GM18505 (cell line): Measurements from ENCODE around the gene SLC22A15.
A peak's percentile ranks its signal among the peaks of the same experiment; 100 is the strongest.

Source experiments
- ATAC-seq: cut with Tn5 transposase; IDR thresholded peaks from one replicate; pipeline ENCODE4 v1.9.1; 2021; ENCODE audit not compliant: unreplicated experiment
- POLR2A ChIP-seq: IDR thresholded peaks from 4 replicates; pipeline ENCODE4 v1.6.1; 2011; ENCODE audit warnings: borderline replicate concordance; ENCODE audit not compliant: insufficient read depth, insufficient read length; ENCODE audit errors: extremely low read depth

Gene SLC22A15

DNA sequence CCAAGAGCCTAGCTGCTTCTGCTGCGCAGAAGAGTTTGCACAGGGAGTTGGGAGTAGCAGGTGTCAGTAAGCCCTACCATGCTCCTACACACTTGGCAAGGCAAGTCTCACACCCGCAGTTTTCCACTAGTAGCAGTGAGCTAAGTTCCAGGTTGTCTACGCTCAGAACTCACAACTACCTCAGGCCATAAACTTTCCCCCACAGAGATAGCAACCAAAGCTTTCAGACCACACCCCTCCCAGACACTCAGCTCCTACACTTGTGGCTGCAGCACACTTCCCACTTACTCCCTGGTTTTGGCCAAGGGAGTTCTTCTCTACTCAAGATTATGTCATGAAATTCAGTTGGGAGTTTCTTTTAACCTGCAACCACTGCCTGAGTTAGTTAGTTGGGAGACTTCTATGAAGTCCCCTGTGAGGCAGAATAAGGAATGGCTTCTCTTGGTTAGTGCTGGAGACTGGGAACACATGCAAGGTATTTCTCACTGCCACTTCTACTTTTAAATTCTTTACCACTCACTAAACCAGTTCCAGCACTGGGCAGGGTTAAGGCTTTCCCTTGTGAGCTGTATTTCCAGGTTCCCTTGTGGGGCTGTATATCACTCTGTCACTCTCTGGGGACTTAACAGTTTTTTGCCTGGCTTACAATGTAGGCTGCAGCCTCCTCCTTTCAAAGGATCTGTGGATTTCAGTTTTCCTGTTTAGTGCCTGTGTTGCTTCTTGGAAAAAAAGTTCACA lies 116.6 kb downstream of the SLC22A15 start:
- no peak for TF ChIP-seq POLR2A
- no peak for ATAC-seq

DNA sequence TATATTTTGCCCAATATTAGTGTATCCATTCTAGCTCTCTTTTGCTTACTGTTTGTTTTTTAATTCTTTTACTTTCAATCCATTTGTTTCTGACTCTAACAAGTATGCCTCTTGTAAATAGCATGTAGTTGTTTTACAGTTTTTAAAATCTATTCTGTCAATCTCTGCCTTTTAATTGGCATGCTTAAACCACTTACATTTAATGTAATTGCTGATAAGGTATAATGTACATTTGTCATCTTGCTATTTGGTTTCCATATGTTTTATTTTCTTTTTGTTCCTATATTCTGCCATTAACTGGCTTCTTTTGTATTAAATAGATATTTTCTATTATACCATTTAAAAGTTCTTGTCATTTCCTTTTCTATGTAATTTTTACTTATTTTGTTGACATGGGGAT lies 118.7 kb downstream of the SLC22A15 start:
- TF ChIP-seq POLR2A, result no peak
- ATAC-seq, result no peak

DNA sequence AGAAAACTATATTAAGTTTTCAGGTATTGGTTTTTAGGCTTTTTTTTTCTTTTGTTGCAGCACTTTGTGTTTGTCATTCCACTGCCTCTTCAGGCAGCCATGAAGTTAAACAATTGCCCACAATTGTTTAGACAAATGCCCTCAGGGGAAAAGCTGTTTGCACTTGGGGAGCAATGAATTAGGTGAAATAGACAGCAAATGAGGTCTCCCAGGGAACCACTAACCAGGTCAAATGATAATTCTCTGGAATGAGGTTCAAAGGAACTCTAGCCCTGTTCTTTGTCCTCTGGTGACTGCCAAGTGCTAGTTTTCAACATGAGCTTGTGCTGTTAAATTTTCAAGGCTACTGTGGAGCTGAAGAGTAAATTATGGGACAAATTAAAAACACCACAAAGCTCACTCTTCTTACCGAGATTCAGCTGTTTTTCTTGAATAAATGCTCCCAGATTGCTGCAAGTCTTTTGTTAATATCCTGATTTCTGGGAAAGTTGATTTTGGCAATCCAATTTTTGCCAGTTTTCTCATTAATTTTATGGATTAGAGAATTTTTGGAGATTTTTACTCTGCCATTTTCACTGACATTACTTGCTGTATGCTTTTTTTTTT lies 119.8 kb downstream of the SLC22A15 start:
- no peak for ATAC-seq
- no peak for TF ChIP-seq POLR2A

DNA sequence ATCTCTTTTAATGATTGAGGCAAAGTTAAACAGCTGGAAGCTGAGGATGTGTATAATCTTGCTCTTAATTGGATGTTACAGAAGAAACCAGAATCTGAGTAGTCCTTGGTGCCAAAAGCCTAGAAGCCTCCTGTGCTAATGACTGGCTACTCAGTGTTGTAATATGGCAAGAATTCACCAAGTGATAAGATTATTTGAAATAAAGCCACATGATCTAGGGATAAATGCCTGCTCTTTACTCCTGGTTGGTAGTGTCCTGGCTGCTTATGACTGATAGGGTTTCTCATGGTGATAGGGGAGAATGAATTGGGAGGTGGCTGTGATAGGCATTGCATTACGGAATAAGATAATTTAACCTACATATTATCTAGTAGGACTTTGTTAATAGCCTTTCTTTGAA lies 121.3 kb downstream of the SLC22A15 start:
- no peak for TF ChIP-seq POLR2A
- no peak for ATAC-seq

DNA sequence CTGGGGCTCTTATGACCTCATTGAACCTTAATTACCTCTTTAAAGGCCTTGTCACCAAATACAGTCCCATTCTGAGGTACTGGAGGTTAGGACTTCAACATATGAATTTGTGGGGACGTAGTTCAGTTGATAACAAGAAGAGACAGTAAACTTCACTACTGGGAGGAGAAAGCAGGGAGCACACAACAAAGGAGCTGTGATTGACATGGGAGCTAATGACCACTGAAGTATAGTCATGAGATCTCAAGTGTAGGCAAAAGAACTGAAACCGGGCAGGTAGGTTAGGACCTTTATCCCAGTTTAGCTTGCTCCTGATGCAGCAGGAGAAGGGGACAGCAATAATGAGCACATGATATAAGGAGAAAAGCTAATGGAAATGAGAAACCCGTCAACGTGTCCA lies 123.1 kb downstream of the SLC22A15 start:
- ATAC-seq, result no peak
- TF ChIP-seq POLR2A, result no peak

DNA sequence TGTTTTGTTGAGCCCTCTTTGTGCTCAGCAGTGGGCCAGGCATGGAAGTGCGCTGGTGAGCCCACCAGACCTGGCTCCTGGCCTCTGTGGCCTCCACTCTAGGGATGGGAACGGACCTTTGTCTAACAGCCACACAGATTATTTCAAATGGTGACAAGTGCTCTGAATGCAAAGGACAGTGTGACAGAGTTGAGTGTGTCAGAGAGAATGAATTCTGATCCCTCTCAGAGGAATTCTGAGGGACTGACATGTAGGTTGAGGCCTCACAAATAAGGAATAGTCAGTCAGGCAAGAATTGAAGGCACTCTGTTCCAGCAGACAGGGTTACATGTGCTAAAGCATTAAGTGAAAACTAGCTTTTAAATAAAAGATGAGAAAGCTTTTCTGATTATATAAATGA lies 123.6 kb downstream of the SLC22A15 start:
- no peak for ATAC-seq
- TF ChIP-seq POLR2A, result no peak

DNA sequence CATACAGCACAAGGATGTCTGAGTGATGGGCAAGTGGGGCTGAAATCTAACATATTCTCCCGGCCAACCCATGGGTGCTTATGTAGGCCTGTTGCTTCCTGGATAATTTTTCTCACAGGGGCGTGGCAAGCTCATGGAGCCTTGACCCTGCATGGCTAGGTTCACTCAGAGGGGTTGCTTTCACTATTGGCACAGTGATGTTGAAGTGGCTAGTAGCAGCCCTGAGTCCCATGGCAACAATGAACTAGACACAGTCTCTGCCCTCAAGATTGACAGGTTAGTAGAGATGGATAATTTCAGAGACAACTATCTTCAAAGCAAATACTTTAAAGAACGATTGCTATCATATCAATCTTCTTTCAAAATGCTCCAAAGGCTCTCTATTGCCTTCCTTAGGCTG lies 128.4 kb downstream of the SLC22A15 start:
- TF ChIP-seq POLR2A, result no peak
- no peak for ATAC-seq

DNA sequence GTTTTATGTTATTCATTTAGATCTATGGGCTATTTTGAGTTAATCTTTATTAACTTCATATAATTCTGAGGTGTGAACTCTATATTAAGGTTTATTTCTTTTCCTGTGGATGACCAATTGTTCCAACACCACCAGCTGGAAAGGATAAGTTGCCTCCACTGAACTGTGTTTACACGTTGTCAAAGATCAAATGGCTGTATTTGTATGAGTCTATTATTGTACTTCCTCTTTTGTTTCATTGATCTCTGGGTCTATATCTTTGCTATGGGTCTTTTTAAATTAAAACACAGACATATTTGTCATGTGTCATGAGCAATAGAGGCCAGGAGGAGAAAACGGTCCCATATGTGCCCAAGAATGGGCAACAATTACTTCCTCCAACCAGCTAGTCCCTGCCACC lies 129.7 kb downstream of the SLC22A15 start:
- TF ChIP-seq POLR2A, result no peak
- ATAC-seq, result no peak

DNA sequence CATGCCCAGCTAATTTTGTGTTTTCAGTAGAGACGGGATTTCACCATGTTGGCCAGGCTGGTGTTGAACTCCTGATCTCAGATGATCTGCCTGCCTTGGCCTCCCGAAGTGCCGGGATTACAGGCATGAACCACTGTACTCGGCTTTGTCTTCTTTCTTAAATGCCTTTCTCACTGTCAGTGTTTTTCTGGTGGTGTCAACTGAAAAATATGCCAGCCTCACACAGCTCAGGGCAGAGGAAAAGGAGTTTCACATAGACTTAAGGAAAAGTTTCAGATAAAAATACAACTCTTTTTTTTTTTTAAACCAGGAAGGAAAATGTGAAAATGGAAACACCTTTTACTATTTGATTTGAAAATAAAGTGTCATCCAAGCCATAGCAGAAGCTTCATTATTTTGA lies 130.3 kb downstream of the SLC22A15 start:
- ATAC-seq, result no peak
- no peak for TF ChIP-seq POLR2A

DNA sequence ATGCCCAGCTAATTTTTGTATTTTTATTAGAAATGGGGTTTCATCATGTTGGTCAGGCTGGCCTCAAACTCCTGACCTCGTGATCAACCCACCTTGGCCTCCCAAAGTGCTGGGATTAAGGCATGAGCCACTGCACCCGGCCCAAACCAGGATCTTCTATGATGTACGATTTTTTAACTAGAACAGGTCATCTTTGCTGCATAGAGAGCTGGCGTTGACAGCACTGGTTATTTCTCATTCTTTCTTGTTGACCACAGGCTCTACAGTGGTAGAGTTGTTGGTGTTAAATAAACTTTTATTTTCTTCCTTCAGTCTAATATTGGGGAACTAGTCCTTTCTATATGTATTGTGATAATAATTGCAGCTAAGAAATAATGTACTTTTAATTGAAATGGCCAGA lies 131.1 kb downstream of the SLC22A15 start:
- no peak for ATAC-seq
- TF ChIP-seq POLR2A, result no peak

DNA sequence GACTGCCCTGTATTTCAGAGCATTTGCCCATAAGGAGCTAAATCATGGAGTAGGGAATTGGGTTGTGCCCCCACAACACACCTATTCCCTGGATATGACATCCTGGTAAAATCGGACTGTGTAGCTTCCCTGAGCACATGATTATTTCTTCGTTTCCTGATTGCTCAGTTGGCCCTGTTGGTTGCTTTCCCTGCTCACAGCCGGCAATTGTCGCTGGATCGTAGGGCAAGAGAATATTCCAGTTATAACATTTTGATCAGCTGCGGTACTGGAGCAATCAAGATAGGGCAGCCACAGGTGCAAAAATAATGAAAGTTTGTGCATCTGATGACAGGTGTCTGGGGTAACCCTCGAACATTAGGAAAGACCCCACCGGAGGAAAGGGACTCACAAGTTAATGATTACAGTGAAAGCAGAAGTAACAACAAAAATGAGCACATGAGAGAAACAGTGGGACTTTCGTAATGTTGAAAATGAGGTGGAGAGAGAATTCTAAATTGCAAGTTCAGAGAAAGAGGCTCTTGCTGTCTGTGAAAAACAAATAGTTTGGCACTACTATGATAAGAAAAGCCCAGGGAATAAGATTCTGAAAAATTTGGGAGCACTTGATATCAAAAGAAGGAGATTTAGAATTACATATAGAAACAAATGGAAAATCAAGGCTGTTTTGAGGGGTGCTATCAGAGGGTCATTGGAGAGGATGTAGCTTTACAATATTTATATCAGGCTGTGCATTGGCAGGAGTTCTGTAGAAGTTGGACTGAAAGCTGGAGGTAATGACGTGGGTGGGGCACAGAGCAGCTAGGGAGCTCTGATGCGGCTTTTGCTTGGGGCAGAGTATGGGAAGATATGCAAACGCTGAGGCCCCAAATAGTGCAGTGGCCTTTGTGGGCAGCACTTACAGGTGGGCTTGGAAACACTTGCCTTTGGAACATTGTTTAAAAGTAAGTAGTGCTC lies 134.5 kb downstream of the SLC22A15 start, which contains the start of gene MAB21L3:
MAB21L3 (plus strand) TSS at position 833 of the 957 bp plus-strand sequence. CDS start 1,217 bp downstream, outside the sequence.
- TF ChIP-seq POLR2A, result no peak
- peak; percentile 57 for ATAC-seq

DNA sequence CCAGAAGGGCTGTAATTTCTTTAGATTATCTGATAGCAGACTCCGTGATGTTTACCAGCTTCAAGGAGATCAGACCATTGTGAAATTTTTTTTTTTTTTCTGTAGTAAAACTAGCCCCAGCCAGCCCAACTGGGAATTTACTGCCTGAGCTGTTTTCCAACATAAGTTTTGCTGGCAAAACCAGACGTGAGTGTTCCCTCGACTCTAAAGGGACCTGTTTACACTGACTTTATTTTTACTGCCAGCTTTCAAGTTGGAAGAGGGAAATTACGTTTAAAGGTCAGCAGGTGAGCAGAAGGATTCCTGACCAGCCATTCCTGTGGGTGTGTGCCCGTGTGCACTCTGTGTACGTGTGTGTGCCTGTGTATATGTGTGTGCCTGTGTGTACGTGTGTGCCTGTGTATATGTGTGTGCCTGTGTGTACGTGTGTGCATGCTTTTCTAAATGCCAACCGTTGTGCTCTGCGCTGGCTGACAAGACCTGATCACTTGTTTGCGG lies 135.3 kb downstream of the SLC22A15 start:
- ATAC-seq, result no peak
- no peak for TF ChIP-seq POLR2A
